ENCODE results near the gene COQ8A. TPM values are rescaled to one million over a fixed set of nuclear protein-coding genes. Genes with fewer than 3 reads are reported as not detected.
"Not testable (repeated sequence)": the region's sequence is repeated elsewhere in the genome, so short reads cannot be mapped to it uniquely, and the experiment has no call there.

The COQ8A gene
- total and polyA plus RNA-seq, 5 experiments from 2014 or later = 37.7 to 78.6 (median 74.2) TPM

DNA sequence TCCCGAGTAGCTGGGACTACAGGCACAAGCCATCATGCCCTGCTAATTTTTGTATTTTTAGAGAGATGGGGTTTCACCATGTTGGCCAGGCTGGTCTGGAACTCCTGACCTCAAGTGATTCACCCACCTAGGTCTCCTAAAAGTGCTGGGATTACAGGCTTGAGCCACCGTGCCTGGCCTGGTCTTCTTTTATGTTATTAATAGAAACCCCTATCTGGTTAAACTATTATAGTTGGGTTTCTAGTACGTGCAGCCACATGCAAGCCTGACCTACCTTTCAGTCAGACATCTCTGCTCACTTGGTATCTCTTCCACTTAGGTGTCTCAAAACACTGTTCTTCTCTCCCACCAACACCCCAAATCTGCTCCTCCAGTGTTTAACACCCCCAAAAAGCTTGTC, 35.3 kb upstream of the COQ8A start:
- Mint-ChIP-seq H3K27me3 (peaks cover 0 to 3% (median 0%) of the 10 kb centered on the region in 5 donors), H3K4me1 (no peaks in the 10 kb centered on the region), H3K27ac (no peak overlapping the region), H3K4me3 (no peak overlapping the region), H3K9me3 (no peaks in the 10 kb centered on the region), H3K36me3 (peaks cover 0 to 2% (median 0%) of the 10 kb centered on the region in 3 donors)
- POLR2A ChIA-PET = no interaction called here
- DNase-seq (no peak), ATAC-seq (no peak)

- Mint-ChIP-seq H3K4me1 (peaks cover 0 to 2% (median under 1%) of the 10 kb centered on the region in 4 donors), H3K27ac (peak overlapping the region in 1 of 10 donors; percentile 21), H3K36me3 (peaks cover 0 to 2% (median 0%) of the 10 kb centered on the region in 3 donors), H3K27me3 (peaks cover 0 to 3% (median 0%) of the 10 kb centered on the region in 5 donors), H3K4me3 (no peak overlapping the region), H3K9me3 (no peaks in the 10 kb centered on the region)
- POLR2A ChIA-PET = no interaction called here
- DNase-seq (no peak), ATAC-seq (no peak)
Measured at GRCh38 chr1:226908419-226908818, 31.7 kb upstream of the COQ8A start.

DNA sequence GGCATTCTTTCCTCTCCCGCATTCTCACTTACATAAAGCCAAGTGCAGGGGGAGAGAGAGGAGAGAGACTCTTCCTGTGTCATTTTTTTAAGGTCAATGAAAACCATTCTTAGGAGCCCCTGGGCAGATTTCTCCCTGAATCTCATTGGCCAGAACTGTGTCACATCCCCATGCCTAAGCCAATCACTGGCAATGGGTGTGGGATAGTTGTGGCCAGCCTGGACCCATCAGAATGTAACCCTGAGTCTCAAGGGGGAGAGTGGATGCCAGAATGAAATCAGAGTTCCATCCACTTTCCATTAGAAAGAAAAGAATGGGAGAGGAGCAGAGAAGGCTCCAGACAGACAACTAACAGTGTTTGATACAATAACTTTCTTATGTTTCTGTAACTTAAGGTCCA, 31.2 kb upstream of the COQ8A start:
- peaks cover 0 to 3% (median 0%) of the 10 kb centered on the region in 5 donors for H3K27me3 Mint-ChIP-seq
- POLR2A ChIA-PET = no interaction called here
- ATAC-seq = no peak

DNA sequence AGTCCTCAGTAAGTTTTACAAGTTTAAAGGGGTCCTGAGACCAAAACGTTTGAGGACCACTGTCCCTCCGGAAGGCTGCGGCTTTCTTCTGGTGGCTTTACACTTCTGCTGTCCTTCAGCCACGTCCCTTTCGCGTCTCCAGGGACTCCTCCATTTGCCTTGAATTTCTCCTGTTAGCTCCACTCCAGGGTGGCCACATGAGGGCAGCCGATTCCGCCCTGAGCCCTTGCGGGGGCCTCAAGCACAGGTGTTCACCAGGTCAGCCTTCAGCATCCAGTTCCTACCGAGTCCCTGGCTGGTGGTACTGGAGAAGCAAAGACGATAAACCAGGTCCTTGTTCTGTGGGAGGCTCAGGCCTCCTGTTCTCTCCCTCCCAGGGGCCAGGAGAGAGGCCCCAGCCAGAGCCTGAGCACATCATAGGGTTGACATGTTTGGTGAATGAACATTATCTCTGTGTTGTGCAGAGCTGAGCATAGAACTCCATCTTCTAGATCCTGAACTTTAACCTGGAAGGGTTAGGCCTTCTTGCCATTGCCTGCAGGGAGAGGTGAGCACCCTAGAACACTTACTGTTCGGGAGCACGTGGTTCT, 27.4 kb upstream of the COQ8A start:
- peaks cover 0 to 2% (median under 1%) of the 10 kb centered on the region in 4 donors for H3K4me1 Mint-ChIP-seq
- no peaks in the 10 kb centered on the region for H3K36me3 Mint-ChIP-seq
- H3K27ac Mint-ChIP-seq = peak overlapping the region in 1 of 10 donors; percentile 63

More for the DNA sequence above, 31.2 kb upstream of the COQ8A start:
- peaks cover 0 to 2% (median under 1%) of the 10 kb centered on the region in 4 donors for H3K4me1 Mint-ChIP-seq
- peak overlapping the region in 1 of 10 donors; percentile 21 for H3K27ac Mint-ChIP-seq
- no peak overlapping the region for H3K4me3 Mint-ChIP-seq
- DNase-seq = no peak
- no peaks in the 10 kb centered on the region for H3K9me3 Mint-ChIP-seq
- H3K36me3 Mint-ChIP-seq = no peaks in the 10 kb centered on the region

GRCh38 chr1:226915672-226915995, 24.5 kb upstream of the COQ8A start:
- Mint-ChIP-seq H3K36me3 (no peaks in the 10 kb centered on the region), H3K4me1 (peaks cover 0 to 2% (median under 1%) of the 10 kb centered on the region in 4 donors), H3K4me3 (no peak overlapping the region), H3K27me3 (peaks cover 0 to 4% (median 0%) of the 10 kb centered on the region in 5 donors), H3K9me3 (no peaks in the 10 kb centered on the region), H3K27ac (no peak overlapping the region)
- DNase-seq (no peak), ATAC-seq (no peak)
- POLR2A ChIA-PET = no interaction called here

More for the DNA sequence above, 27.4 kb upstream of the COQ8A start:
- peak; percentile 70 to 89 for ATAC-seq
- H3K27me3 Mint-ChIP-seq = no peaks in the 10 kb centered on the region
- peak; percentile 14 to 71 (median 44) for DNase-seq
- POLR2A ChIA-PET = interaction anchor here (0.6 to 1.0 kb wide), 2 partner anchors 28 to 1181 kb away, joined by 3 read pairs; partner anchors contain the start of gene COQ8A
- H3K9me3 Mint-ChIP-seq = no peaks in the 10 kb centered on the region
- no peak overlapping the region for H3K4me3 Mint-ChIP-seq

DNA sequence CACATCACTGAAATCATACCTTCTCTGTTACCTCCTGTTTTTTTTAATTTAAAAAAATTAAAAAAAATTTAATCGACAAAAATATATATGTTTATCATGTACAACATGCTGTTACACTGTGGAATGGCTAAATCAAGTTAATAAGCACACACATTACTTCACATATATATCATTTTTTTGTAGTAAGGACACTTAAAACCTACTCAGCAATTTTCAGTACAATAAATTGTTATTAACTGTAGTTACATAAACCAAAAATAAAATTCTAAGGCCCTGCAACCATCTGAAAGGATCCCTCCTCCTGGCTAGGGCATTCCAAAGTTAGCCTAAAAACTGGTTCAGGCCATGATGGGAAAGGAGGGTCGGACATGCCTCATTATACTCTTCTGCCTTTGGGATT, 23.6 kb upstream of the COQ8A start:
- POLR2A ChIA-PET = no interaction called here
- Mint-ChIP-seq H3K4me3 (no peak overlapping the region), H3K4me1 (peaks cover 0 to 2% (median under 1%) of the 10 kb centered on the region in 4 donors), H3K9me3 (no peaks in the 10 kb centered on the region), H3K27ac (peak overlapping the region in 2 of 10 donors; percentile 48 to 76), H3K36me3 (no peaks in the 10 kb centered on the region), H3K27me3 (peaks cover 0 to 4% (median 0%) of the 10 kb centered on the region in 5 donors)
- ATAC-seq (no peak), DNase-seq (no peak)

- H3K27me3 Mint-ChIP-seq = peaks cover 0 to 4% (median 2%) of the 10 kb centered on the region in 5 donors
- no peaks in the 10 kb centered on the region for H3K4me1 Mint-ChIP-seq
- DNase-seq = no peak
- no peaks in the 10 kb centered on the region for H3K9me3 Mint-ChIP-seq
- no peaks in the 10 kb centered on the region for H3K36me3 Mint-ChIP-seq
- H3K27ac Mint-ChIP-seq = no peak overlapping the region
- POLR2A ChIA-PET = interaction anchor here (1.7 kb wide), 1 partner anchor 19 kb away, joined by 6 read pairs; no protein-coding TSS in a partner anchor
- ATAC-seq = no peak
- H3K4me3 Mint-ChIP-seq = no peak overlapping the region
Measured at GRCh38 chr1:226919587-226919986, 20.5 kb upstream of the COQ8A start.

DNA sequence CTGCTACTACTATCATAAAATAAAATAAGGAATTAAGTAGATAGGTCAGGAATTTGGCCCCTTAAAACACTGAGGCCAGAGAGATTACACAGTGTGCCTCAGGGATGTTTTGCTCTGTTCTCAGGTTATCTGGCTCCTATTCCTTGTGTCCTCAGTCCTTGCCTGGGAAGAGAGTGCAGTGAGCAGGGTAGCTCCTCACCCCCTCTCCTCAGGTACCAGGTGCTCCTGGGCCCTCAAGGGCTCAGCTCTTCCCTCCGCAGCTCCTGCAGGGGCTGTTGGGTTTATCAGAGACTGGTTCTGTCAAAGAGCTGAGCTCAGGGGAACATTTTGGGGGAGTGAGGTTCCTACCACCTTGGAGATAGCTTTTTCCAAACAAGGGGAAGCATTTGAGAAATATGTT, 20.1 kb upstream of the COQ8A start:
- Mint-ChIP-seq H3K36me3 (no peaks in the 10 kb centered on the region), H3K27ac (no peak overlapping the region), H3K9me3 (no peaks in the 10 kb centered on the region), H3K27me3 (peaks cover 0 to 5% (median 2%) of the 10 kb centered on the region in 5 donors), H3K4me1 (no peaks in the 10 kb centered on the region), H3K4me3 (no peak overlapping the region)
- DNase-seq (no peak), ATAC-seq (no peak)
- POLR2A ChIA-PET = interaction anchor here (1.7 kb wide), 1 partner anchor 19 kb away, joined by 6 read pairs; no protein-coding TSS in a partner anchor

DNA sequence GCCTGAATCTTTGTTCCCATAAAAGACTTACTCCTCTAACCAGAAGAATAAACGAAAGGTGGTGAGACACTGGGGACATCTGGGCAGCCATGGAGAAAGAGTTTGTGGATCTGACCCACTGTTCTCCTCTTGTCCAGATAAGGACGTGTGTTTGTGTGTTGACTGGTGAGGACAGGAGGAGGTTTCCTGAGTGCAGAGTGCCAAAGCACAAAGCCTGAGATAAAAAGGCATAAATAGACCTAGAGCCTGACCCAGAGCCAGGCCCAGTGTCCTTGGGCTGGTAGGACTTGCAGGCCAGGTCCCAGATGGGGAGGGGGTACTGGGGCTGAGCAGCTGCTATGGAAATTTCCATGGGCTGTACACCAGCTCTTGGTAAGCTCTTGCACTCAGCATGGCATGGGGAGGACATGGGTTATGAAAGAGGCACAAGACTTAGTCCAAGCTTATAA, 19.6 kb upstream of the COQ8A start:
- Mint-ChIP-seq H3K4me3 (no peak overlapping the region), H3K27ac (no peak overlapping the region)

GRCh38 chr1:226921504-226921903, 18.6 kb upstream of the COQ8A start:
- ATAC-seq (no peak), DNase-seq (no peak)
- Mint-ChIP-seq H3K9me3 (no peaks in the 10 kb centered on the region), H3K36me3 (no peaks in the 10 kb centered on the region), H3K27ac (no peak overlapping the region), H3K27me3 (peaks cover 0 to 12% (median 2%) of the 10 kb centered on the region in 5 donors), H3K4me3 (no peak overlapping the region), H3K4me1 (no peaks in the 10 kb centered on the region)
- POLR2A ChIA-PET = no interaction called here

More for the DNA sequence above, 19.6 kb upstream of the COQ8A start:
- Mint-ChIP-seq H3K27me3 (peaks cover 0 to 10% (median 2%) of the 10 kb centered on the region in 5 donors), H3K36me3 (no peaks in the 10 kb centered on the region), H3K9me3 (no peaks in the 10 kb centered on the region), H3K4me1 (no peaks in the 10 kb centered on the region)
- no peak for ATAC-seq
- POLR2A ChIA-PET = no interaction called here
- no peak for DNase-seq

- H3K4me3 Mint-ChIP-seq, H3K36me3 Mint-ChIP-seq, DNase-seq, H3K4me1 Mint-ChIP-seq, ATAC-seq, POLR2A ChIA-PET, H3K27ac Mint-ChIP-seq: not testable (repeated sequence)
- H3K27me3 Mint-ChIP-seq = peaks cover 0 to 18% (median 0%) of the 10 kb centered on the region in 5 donors
- H3K9me3 Mint-ChIP-seq = peaks cover 1 to 17% (median 4%) of the 10 kb centered on the region in 9 donors
Measured at GRCh38 chr1:226929260-226930111, 10.6 kb upstream of the COQ8A start.

DNA sequence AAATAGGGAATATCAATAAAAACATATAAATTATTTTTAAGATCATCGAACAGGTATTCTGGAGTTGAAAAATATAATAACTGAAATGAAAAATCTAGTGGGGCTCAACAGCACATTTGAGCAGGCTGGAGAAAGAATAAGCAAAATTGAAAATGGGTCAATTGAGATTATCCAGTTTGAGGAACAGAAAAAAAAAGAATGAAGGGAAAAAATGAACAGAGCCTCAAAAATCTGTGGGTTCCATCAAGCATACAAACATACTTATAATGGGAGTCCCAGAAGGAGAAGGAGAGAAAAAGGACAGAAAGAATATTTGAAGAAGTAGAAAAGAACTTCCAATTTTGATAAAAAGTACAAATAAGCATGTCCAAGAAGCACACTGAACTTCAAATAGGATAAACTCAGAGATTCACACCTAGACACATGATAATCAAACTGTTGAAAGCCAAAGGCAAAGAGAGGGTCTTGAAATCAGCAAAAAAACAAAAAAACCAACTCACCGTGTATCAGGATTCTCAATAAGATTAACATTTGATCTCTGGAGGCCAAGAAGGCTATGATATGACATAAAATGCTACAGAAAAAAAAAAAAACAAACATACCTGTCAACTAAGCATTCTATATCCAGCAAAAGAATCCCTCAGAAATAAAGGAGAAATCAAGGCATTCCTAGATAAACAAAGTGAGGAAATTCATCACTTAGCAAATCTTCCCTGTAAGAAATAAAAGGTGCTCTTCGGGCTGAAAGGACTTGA, 5.4 kb upstream of the COQ8A start:
- H3K27ac Mint-ChIP-seq = no peak overlapping the region
- H3K4me1 Mint-ChIP-seq = peaks cover 3 to 20% (median 12%) of the 10 kb centered on the region in 4 donors
- H3K9me3 Mint-ChIP-seq = peaks cover 9 to 27% (median 17%) of the 10 kb centered on the region in 9 donors
- no peak overlapping the region for H3K4me3 Mint-ChIP-seq
- DNase-seq (no peak), ATAC-seq (no peak)
- POLR2A ChIA-PET = no interaction called here
- H3K27me3 Mint-ChIP-seq = no peaks in the 10 kb centered on the region
- peaks cover 0 to 14% (median 14%) of the 10 kb centered on the region in 3 donors for H3K36me3 Mint-ChIP-seq
